Endodermal cell (in vitro differentiated cells): ENCODE results near the gene GBF1. TPM values are rescaled to one million over a fixed set of nuclear protein-coding genes. Genes with fewer than 3 reads are reported as not detected.

Source experiments
- DNase-seq: peaks from one replicate; pipeline ENCODE4 v3.0.0-alpha.2; 2017
- H3K27ac ChIP-seq: 2 replicates; pipeline ENCODE4 v1.5.1; 2013; ENCODE audit warnings: mild to moderate bottlenecking, low read depth, low read length, moderate library complexity
- H3K27me3 ChIP-seq: 2 replicates; pipeline ENCODE4 v1.6.1; 2013; ENCODE audit warnings: mild to moderate bottlenecking, low read length, moderate library complexity; ENCODE audit not compliant: insufficient read depth, control insufficient read depth, poor library complexity, severe bottlenecking
- H3K36me3 ChIP-seq: 2 replicates; pipeline ENCODE4 v1.7.0; 2013; ENCODE audit warnings: mild to moderate bottlenecking, low read length, moderate library complexity; ENCODE audit not compliant: control insufficient read depth, insufficient read depth
- H3K4me1 ChIP-seq: one replicate; pipeline ENCODE4 v1.7.0; 2013; ENCODE audit warnings: low read length; ENCODE audit not compliant: control insufficient read depth, insufficient read depth
- H3K4me3 ChIP-seq: 2 replicates; pipeline ENCODE4 v1.5.1; 2013; ENCODE audit warnings: mild to moderate bottlenecking, low read length, moderate library complexity
- H3K9ac ChIP-seq: 2 replicates; pipeline ENCODE4 v1.6.1; 2013; ENCODE audit warnings: mild to moderate bottlenecking, low read length, moderate library complexity; ENCODE audit not compliant: poor library complexity, severe bottlenecking; ENCODE audit errors: extremely low read depth
- H3K9me3 ChIP-seq: 2 replicates; pipeline ENCODE4 v1.6.1; 2013; ENCODE audit warnings: mild to moderate bottlenecking, low read length, moderate library complexity; ENCODE audit not compliant: control insufficient read depth
- H3K27ac Mint-ChIP-seq: 2 replicates; pipeline ENCODE4 v1.8.0; 2020; ENCODE audit warnings: mixed read lengths
- H3K27me3 Mint-ChIP-seq: 2 replicates; pipeline ENCODE4 v1.8.0; 2021; ENCODE audit warnings: mild to moderate bottlenecking, mixed read lengths; ENCODE audit not compliant: insufficient read depth
- H3K36me3 Mint-ChIP-seq: 2 replicates; pipeline ENCODE4 v1.8.0; 2020; ENCODE audit warnings: low read depth, mixed read lengths
- H3K4me1 Mint-ChIP-seq: 2 replicates; pipeline ENCODE4 v1.8.0; 2020; ENCODE audit warnings: mixed read lengths
- H3K4me3 Mint-ChIP-seq: 2 replicates; pipeline ENCODE4 v1.8.0; 2020; ENCODE audit warnings: mild to moderate bottlenecking, moderate library complexity, mixed read lengths
- H3K9me3 Mint-ChIP-seq: 2 replicates; pipeline ENCODE4 v1.8.0; 2020; ENCODE audit warnings: mild to moderate bottlenecking, mixed read lengths
- CTCF ChIP-seq: fragments of 200-600 bp; sonication (generic); conservative IDR thresholded peaks from 2 replicates; pipeline ENCODE4 v1.5.0; 2021; ENCODE audit warnings: antibody characterized with exemption, mild to moderate bottlenecking
- WGBS, 2 experiments: methylation state at CpG; one replicate each; pipeline versions ENCODE4 v1.1.5 to v1.1.7; 2013; ENCODE audit warnings: missing lambda C conversion rate in 2 of 2, mixed read lengths in 1 of 2; ENCODE audit not compliant: insufficient coverage in 1 of 2, insufficient read length in 1 of 2; 5-methylcytosine and 5-hydroxymethylcytosine counted together
- total RNA-seq, 2 donors: library from RNA; stranded (reverse); fragmentation: NEBNext Ultra II Directional in 1 of 2; extraction: Animal tissue kit (Norgen Biotek cat#: 25700) in 1 of 2; gene quantifications; 2 replicates in 1 of 2; 3 replicates in 1 of 2; pipeline ENCODE4 v1.2.1, GENCODE V29; 2021

GBF1 gene
- total RNA-seq, 2 donors from 2014 or later = 31.1 to 31.4 TPM

- peak; percentile 95 for DNase-seq
- H3K9me3 Mint-ChIP-seq = no peaks in the 10 kb centered on the region
- Histone ChIP-seq H3K9me3 (no peaks in the 10 kb centered on the region), H3K27ac (no peak overlapping the region), H3K4me3 (peak overlapping the region; percentile 69), H3K36me3 (no peaks in the 10 kb centered on the region), H3K4me1 (no peaks in the 10 kb centered on the region), H3K9ac (no peak overlapping the region), H3K27me3 (peaks cover 100% of the 10 kb centered on the region)
- peak; percentile 97 for TF ChIP-seq CTCF
- H3K4me1 Mint-ChIP-seq = no peaks in the 10 kb centered on the region
- H3K27ac Mint-ChIP-seq = no peak overlapping the region
- H3K27me3 Mint-ChIP-seq = peaks cover 98% of the 10 kb centered on the region
- peak overlapping the region; percentile 48 for H3K4me3 Mint-ChIP-seq
- 4 to 7% methylated on average over 11 to 24 of the region's 24 CpGs for WGBS, 2 experiments
- no peaks in the 10 kb centered on the region for H3K36me3 Mint-ChIP-seq
Observed at GRCh38 chr10:102229810-102230263, 15.5 kb upstream of the GBF1 start.

- Histone ChIP-seq H3K27me3 (peaks cover 99% of the 10 kb centered on the region), H3K9ac (no peak overlapping the region), H3K9me3 (no peaks in the 10 kb centered on the region), H3K27ac (no peak overlapping the region), H3K36me3 (no peaks in the 10 kb centered on the region), H3K4me3 (peak overlapping the region; percentile 69), H3K4me1 (no peaks in the 10 kb centered on the region)
- H3K27ac Mint-ChIP-seq = no peak overlapping the region
- TF ChIP-seq CTCF = no peak
- peak overlapping the region; percentile 48 for H3K4me3 Mint-ChIP-seq
- DNase-seq = peak; percentile 94
- no peaks in the 10 kb centered on the region for H3K9me3 Mint-ChIP-seq
- H3K36me3 Mint-ChIP-seq = no peaks in the 10 kb centered on the region
- H3K4me1 Mint-ChIP-seq = no peaks in the 10 kb centered on the region
- 1 to 4% methylated on average over 8 to 50 of the region's 50 CpGs for WGBS, 2 experiments
- H3K27me3 Mint-ChIP-seq = peaks cover 98% of the 10 kb centered on the region
Observed at GRCh38 chr10:102230264-102230860, 15.0 kb upstream of the GBF1 start.

- DNase-seq = peak; percentile 90
- Mint-ChIP-seq H3K27ac (no peak overlapping the region), H3K4me3 (peak overlapping the region; percentile 48), H3K27me3 (peaks cover 98% of the 10 kb centered on the region), H3K4me1 (no peaks in the 10 kb centered on the region), H3K9me3 (no peaks in the 10 kb centered on the region), H3K36me3 (no peaks in the 10 kb centered on the region)
- peak overlapping the region; percentile 69 for H3K4me3 ChIP-seq
- no peak overlapping the region for H3K27ac ChIP-seq
- H3K9me3 ChIP-seq = no peaks in the 10 kb centered on the region
- no peak overlapping the region for H3K9ac ChIP-seq
- no peaks in the 10 kb centered on the region for H3K4me1 ChIP-seq
- WGBS, 2 experiments = 2% methylated on average over 25 to 52 of the region's 52 CpGs
- H3K36me3 ChIP-seq = no peaks in the 10 kb centered on the region
- peaks cover 99% of the 10 kb centered on the region for H3K27me3 ChIP-seq
- TF ChIP-seq CTCF = peak; percentile 63
Observed at GRCh38 chr10:102230861-102231356, 14.4 kb upstream of the GBF1 start.
